ENCODE results near the gene ITGA2B.

- TF ChIP-seq CTCF (conservative IDR thresholded peaks at IDR 0.05; ENCODE audit: low read length) (no peak), EZH2phosphoT487 (IDR thresholded peaks at IDR 0.05; ENCODE audit: borderline replicate concordance, low read depth, low read length) (no peak)
These were observed 3.3 kb downstream of the ITGA2B start for GRCh38 chr17:44386182-44386525.
